T-helper 2 cell (primary cell): ENCODE results near the gene TNK2.
A peak's percentile ranks its signal among the peaks of the same experiment; 100 is the strongest.
"Not testable (repeated sequence)": the region's sequence is repeated elsewhere in the genome, so short reads cannot be mapped to it uniquely, and the experiment has no call there.

ENCODE experiments used
- DNase-seq, 5 experiments: peaks; one replicate each; pipeline versions ENCODE4 v3.0.0 to v3.0.0-alpha.2; 2012 to 2022

Gene TNK2

DNA sequence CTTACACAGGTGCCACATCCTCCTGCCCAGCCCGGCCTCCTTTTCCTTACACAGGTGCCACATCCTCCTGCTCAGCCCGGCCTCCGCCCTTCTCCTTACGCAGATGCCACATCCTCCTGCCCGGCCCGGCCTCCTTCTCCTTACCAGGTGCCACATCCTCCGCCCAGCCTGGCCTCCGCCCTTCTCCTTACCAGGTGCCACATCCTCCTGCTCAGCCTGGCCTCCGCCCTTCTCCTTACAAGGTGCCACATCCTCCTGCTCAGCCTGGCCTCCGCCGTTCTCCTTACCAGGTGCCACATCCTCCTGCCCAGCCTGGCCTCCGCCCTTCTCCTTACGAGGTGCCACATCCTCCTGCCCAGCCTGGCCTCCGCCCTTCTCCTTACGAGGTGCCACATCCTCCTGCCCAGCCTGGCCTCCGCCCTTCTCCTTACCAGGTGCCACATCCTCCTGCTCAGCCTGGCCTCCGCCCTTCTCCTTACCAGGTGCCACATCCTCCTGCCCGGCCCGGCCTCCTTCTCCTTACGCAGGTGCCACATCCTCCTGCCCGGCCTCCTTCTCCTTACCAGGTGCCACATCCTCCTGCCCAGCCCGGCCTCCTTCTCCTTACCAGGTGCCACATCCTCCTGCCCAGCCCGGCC lies 92.0 kb downstream of the TNK2 start:
- DNase-seq: not testable (repeated sequence)

- DNase-seq: peak in 1 of 5 experiments; percentile 58
Observed at GRCh38 chr3:195815169-195815771, 93.1 kb downstream of the TNK2 start.

GRCh38 chr3:195813916-195814640 lies 94.3 kb downstream of the TNK2 start:
- DNase-seq: no peak
